Liver (tissue), 3 donors: ENCODE measurements around the gene DCTN4.

Source experiments
- EGR1 ChIP-seq, 2 donors: IDR thresholded peaks; 2 replicates each; pipeline ENCODE4 v1.6.1; 2016 to 2018; ENCODE audit warnings: antibody characterized with exemption in 2 of 2, low read depth in 2 of 2
- FOXA1 ChIP-seq: IDR thresholded peaks from 2 replicates; pipeline ENCODE4 v1.6.1; 2016; ENCODE audit warnings: antibody characterized with exemption
- RAD21 ChIP-seq, 2 donors: IDR thresholded peaks; 2 replicates each; pipeline ENCODE4 v1.6.1; 2016; ENCODE audit warnings: antibody characterized with exemption in 2 of 2, mild to moderate bottlenecking in 2 of 2
- TAF1 ChIP-seq: conservative IDR thresholded peaks from 2 replicates; pipeline ENCODE4 v1.6.1; 2016; ENCODE audit warnings: antibody characterized with exemption, mild to moderate bottlenecking
- YY1 ChIP-seq: IDR thresholded peaks from 2 replicates; pipeline ENCODE4 v1.6.1; 2016; ENCODE audit warnings: antibody characterized with exemption, mild to moderate bottlenecking
- TF ChIP-seq, protein P1 (sequence below): fragments of 150-350 bp; IDR thresholded peaks from 2 replicates; pipeline ENCODE4 v1.5.1; 2017; ENCODE audit warnings: improper control_type of control experiment, low read depth, low read length; ENCODE audit not compliant: missing input control
- TF ChIP-seq, protein P2 (sequence below): IDR thresholded peaks from 2 replicates; pipeline ENCODE4 v1.6.1; 2016; ENCODE audit warnings: antibody characterized with exemption
- TF ChIP-seq, protein P3 (sequence below): IDR thresholded peaks from 2 replicates; pipeline ENCODE4 v1.6.1; 2016; ENCODE audit warnings: antibody characterized with exemption
- donor health status: healthy.
- donor health status: healthy.

DNA sequence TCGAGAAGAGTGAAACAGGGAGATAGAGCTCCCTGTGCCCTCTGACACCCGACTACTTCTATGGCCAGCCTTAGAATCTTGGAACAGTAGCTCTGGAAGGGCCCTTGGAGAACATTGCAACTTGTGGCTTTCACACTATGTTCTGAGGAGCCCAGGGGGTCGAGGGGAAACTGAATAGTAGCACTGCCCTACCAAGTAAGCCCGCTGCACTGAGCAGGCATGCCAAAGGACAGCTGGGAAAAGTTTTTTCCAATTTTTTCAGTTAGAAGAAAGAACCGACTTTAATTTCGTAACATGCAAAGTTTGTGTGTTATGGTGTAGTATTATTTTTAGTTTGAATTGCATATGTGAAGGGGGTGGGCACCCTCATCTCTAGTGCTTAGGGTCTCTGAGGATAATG lies 30.6 kb upstream of the DCTN4 start:
- TF ChIP-seq, protein P1, sequence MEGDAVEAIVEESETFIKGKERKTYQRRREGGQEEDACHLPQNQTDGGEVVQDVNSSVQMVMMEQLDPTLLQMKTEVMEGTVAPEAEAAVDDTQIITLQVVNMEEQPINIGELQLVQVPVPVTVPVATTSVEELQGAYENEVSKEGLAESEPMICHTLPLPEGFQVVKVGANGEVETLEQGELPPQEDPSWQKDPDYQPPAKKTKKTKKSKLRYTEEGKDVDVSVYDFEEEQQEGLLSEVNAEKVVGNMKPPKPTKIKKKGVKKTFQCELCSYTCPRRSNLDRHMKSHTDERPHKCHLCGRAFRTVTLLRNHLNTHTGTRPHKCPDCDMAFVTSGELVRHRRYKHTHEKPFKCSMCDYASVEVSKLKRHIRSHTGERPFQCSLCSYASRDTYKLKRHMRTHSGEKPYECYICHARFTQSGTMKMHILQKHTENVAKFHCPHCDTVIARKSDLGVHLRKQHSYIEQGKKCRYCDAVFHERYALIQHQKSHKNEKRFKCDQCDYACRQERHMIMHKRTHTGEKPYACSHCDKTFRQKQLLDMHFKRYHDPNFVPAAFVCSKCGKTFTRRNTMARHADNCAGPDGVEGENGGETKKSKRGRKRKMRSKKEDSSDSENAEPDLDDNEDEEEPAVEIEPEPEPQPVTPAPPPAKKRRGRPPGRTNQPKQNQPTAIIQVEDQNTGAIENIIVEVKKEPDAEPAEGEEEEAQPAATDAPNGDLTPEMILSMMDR: no peak
- TF ChIP-seq FOXA1: no peak
- TF ChIP-seq YY1: no peak
- TF ChIP-seq, protein P2, sequence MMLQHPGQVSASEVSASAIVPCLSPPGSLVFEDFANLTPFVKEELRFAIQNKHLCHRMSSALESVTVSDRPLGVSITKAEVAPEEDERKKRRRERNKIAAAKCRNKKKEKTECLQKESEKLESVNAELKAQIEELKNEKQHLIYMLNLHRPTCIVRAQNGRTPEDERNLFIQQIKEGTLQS: no peak
- no peak for TF ChIP-seq EGR1 (IDR thresholded peaks at IDR 0.05; ENCODE audit: low read depth in 2 of 2)
- TF ChIP-seq, protein P3, sequence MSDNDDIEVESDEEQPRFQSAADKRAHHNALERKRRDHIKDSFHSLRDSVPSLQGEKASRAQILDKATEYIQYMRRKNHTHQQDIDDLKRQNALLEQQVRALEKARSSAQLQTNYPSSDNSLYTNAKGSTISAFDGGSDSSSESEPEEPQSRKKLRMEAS: no peak
- no peak for TF ChIP-seq TAF1
- no peak for TF ChIP-seq RAD21 (IDR thresholded peaks at IDR 0.05)
